Erythroblast (primary cell): ENCODE data around the gene FSTL4.

ENCODE experiments used
- GATA1 ChIP-seq: IDR thresholded peaks from 2 replicates; pipeline ENCODE4 v1.6.1; 2011; ENCODE audit warnings: low read depth, mild to moderate bottlenecking, control low read depth, low read length, moderate library complexity
- POLR2A ChIP-seq: IDR thresholded peaks from 2 replicates; pipeline ENCODE4 v1.6.1; 2011; ENCODE audit warnings: mild to moderate bottlenecking, low read length

DNA sequence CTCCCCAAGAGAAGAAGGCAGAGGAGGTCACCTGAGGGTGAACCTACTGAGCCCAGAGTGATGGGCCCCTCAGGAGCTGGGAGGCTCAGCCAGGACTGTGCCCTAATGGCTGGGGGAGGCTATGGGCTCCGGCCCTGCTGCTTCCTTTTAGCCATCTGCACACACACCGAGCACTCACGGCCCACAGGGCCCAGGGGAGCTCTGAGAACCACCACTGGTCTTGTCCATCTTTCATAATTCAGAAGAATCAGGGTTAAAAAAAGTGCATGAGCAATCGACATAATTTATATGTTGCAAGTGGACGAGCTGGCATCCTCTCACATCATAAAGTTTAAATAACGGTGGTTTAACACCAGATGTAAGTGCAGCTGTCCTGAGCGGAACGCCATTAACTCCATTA lies 162.1 kb downstream of the FSTL4 start:
- TF ChIP-seq POLR2A: no peak
- no peak for TF ChIP-seq GATA1
